ENCODE data around the gene BDKRB2. TPM values are rescaled to one million over a fixed set of nuclear protein-coding genes. Genes with fewer than 3 reads are reported as not detected.

Gene BDKRB2
- total RNA-seq, 2 donors from 2014 or later, result 11.3 to 23.3 TPM

- no peaks in the 10 kb centered on the region for H3K9me3 ChIP-seq
- H3K27ac ChIP-seq, result no peak overlapping the region
- H3K9ac ChIP-seq (ENCODE audit: low read depth in 2 of 2, low read length in 2 of 2), result no peak overlapping the region
- H3K4me1 ChIP-seq, result no peaks in the 10 kb centered on the region
- H3K36me3 ChIP-seq, result no peaks in the 10 kb centered on the region
- no peak for TF ChIP-seq CTCF (IDR thresholded peaks at IDR 0.05)
- intact Hi-C loops (cut with DNase I), result no loop called here
- DNase-seq, result no peak
- no peak overlapping the region for H3K4me3 ChIP-seq
- no peaks in the 10 kb centered on the region for H3K27me3 ChIP-seq
Measured at GRCh38 chr14:96257056-96257455, 52.4 kb downstream of the BDKRB2 start.

GRCh38 chr14:96257900-96258299 lies 53.3 kb downstream of the BDKRB2 start:
- H3K4me1 ChIP-seq, result no peaks in the 10 kb centered on the region
- DNase-seq, result no peak
- H3K4me3 ChIP-seq, result no peak overlapping the region
- no peak for TF ChIP-seq CTCF (IDR thresholded peaks at IDR 0.05)
- no peak overlapping the region for H3K9ac ChIP-seq (ENCODE audit: low read depth in 2 of 2, low read length in 2 of 2)
- H3K9me3 ChIP-seq, result no peaks in the 10 kb centered on the region
- H3K27ac ChIP-seq, result no peak overlapping the region
- intact Hi-C loops (cut with DNase I), result no loop called here
- H3K27me3 ChIP-seq, result no peaks in the 10 kb centered on the region
- H3K36me3 ChIP-seq, result no peaks in the 10 kb centered on the region

- Histone ChIP-seq H3K9ac (ENCODE audit: low read depth in 2 of 2, low read length in 2 of 2) (no peak overlapping the region), H3K27ac (no peak overlapping the region), H3K4me3 (no peak overlapping the region), H3K36me3 (no peaks in the 10 kb centered on the region), H3K4me1 (no peaks in the 10 kb centered on the region), H3K9me3 (no peaks in the 10 kb centered on the region), H3K27me3 (no peaks in the 10 kb centered on the region)
- intact Hi-C loops (cut with DNase I), result no loop called here
- TF ChIP-seq CTCF (IDR thresholded peaks at IDR 0.05), result no peak
- DNase-seq, result no peak
Measured at GRCh38 chr14:96260341-96260821, 55.7 kb downstream of the BDKRB2 start.

GRCh38 chr14:96261053-96261452 lies 56.4 kb downstream of the BDKRB2 start:
- no peaks in the 10 kb centered on the region for H3K9me3 ChIP-seq
- H3K36me3 ChIP-seq, result no peaks in the 10 kb centered on the region
- no peak overlapping the region for H3K27ac ChIP-seq
- no peak overlapping the region for H3K4me3 ChIP-seq
- H3K4me1 ChIP-seq, result no peaks in the 10 kb centered on the region
- no peak overlapping the region for H3K9ac ChIP-seq (ENCODE audit: low read depth in 2 of 2, low read length in 2 of 2)
- intact Hi-C loops (cut with DNase I), result no loop called here
- H3K27me3 ChIP-seq, result no peaks in the 10 kb centered on the region
- no peak for TF ChIP-seq CTCF (IDR thresholded peaks at IDR 0.05)
- DNase-seq, result no peak

GRCh38 chr14:96261772-96262655 lies 57.4 kb downstream of the BDKRB2 start:
- no peak for DNase-seq
- no peak for TF ChIP-seq CTCF (IDR thresholded peaks at IDR 0.05)
- no peak overlapping the region for H3K27ac ChIP-seq
- no peak overlapping the region for H3K4me3 ChIP-seq
- no peak overlapping the region for H3K9ac ChIP-seq (ENCODE audit: low read depth in 2 of 2, low read length in 2 of 2)
- H3K27me3 ChIP-seq, result no peaks in the 10 kb centered on the region
- intact Hi-C loops (cut with DNase I), result no loop called here
- H3K36me3 ChIP-seq, result no peaks in the 10 kb centered on the region
- no peaks in the 10 kb centered on the region for H3K9me3 ChIP-seq
- H3K4me1 ChIP-seq, result no peaks in the 10 kb centered on the region
